Panc1 (cell line): ENCODE results near the gene PRDM12. TPM values are rescaled to one million over a fixed set of nuclear protein-coding genes. Genes with fewer than 3 reads are reported as not detected.

Source experiments
- ATAC-seq: fragments of 200-7000 bp; cut with Tn5 transposase; 2 replicates; pipeline ENCODE4 v1.9.1; 2020; ENCODE audit warnings: mild to moderate bottlenecking, moderate library complexity
- BruUV-seq: library from RNA; stranded (reverse); fragments of 400-500 nt; replicated peaks from 2 replicates; lab custom pipeline; 2021; lab: Mats Ljungman, UMichigan
- CTCF ChIA-PET: fragments of 300-600 bp; sonication (Branson Sonifier 250); formaldehyde crosslinking; loops from one replicate; lab custom pipeline; 2022; ENCODE audit warnings: antibody characterized with exemption; lab: Charles Lee
- POLR2A ChIA-PET: fragments of 300-600 bp; sonication (Branson Sonifier 250); formaldehyde crosslinking; loops from one replicate; lab custom pipeline; 2022; ENCODE audit warnings: antibody characterized with exemption; lab: Charles Lee
- DNase-seq: peaks from one replicate; pipeline ENCODE4 v3.0.0-alpha.2; 2010; ENCODE audit warnings: low read depth, low spot score
- H3K27ac ChIP-seq: 2 replicates; pipeline ENCODE4 v1.5.1; 2011; ENCODE audit warnings: mild to moderate bottlenecking, low read length, inconsistent platforms
- H3K27me3 ChIP-seq: fragments of 200-500 bp; sonication (Bioruptor generic); 2 replicates; pipeline ENCODE4 v1.6.0; 2014; ENCODE audit warnings: low read length, inconsistent platforms; ENCODE audit not compliant: control insufficient read depth, insufficient read depth
- H3K36me3 ChIP-seq: fragments of 200-500 bp; sonication (Bioruptor generic); 2 replicates; pipeline ENCODE4 v1.5.1; 2014; ENCODE audit warnings: inconsistent platforms, mild to moderate bottlenecking, low read length, moderate library complexity; ENCODE audit not compliant: control insufficient read depth, insufficient read depth
- H3K4me1 ChIP-seq: 2 replicates; pipeline ENCODE4 v1.5.1; 2011; ENCODE audit warnings: inconsistent platforms, mild to moderate bottlenecking, low read length, moderate library complexity; ENCODE audit not compliant: control insufficient read depth, insufficient read depth
- H3K4me3 ChIP-seq, 2 experiments: 2 replicates each; pipeline ENCODE4 v1.5.1; 2011 to 2012; ENCODE audit warnings: low read depth in 2 of 2, low read length in 2 of 2, mild to moderate bottlenecking in 2 of 2, inconsistent platforms in 1 of 2, moderate library complexity in 1 of 2
- H3K9me3 ChIP-seq: fragments of 200-500 bp; sonication (Bioruptor generic); 2 replicates; pipeline ENCODE4 v1.5.1; 2014; ENCODE audit warnings: low read depth, mild to moderate bottlenecking, inconsistent platforms, low read length, moderate library complexity; ENCODE audit not compliant: control insufficient read depth, insufficient read depth
- POLR2AphosphoS5 ChIP-seq: IDR thresholded peaks from 2 replicates; pipeline ENCODE4 v1.6.1; 2012; ENCODE audit warnings: mild to moderate bottlenecking, low read depth, low read length, moderate library complexity
- SIN3A ChIP-seq: IDR thresholded peaks from 2 replicates; pipeline ENCODE4 v1.6.1; 2012; ENCODE audit warnings: low read depth, mild to moderate bottlenecking, low read length, moderate library complexity, borderline replicate concordance; ENCODE audit not compliant: insufficient read depth
- TCF7L2 ChIP-seq: IDR thresholded peaks from 2 replicates; pipeline ENCODE4 v1.6.1; 2011; ENCODE audit warnings: mild to moderate bottlenecking, low read depth, low read length, inconsistent platforms
- in situ Hi-C: cut with HindIII; loops from 2 replicates; pipeline ENCODE4 v1.10.0; 2016; ENCODE audit warnings: low sequenced_read_pairs, low pct_unique_long_range_greater_than_20kb
- intact Hi-C: fragments of 100-400 bp; cut with micrococcal nuclease; formaldehyde crosslinking; loops from one replicate; pipeline ENCODE4 v1.10.0; 2022; ENCODE audit not compliant: unreplicated experiment
- total RNA-seq: library from RNA; stranded (reverse); gene quantifications from one replicate; pipeline ENCODE4 v1.2.1, GENCODE V29; 2021; ENCODE audit not compliant: unreplicated experiment
- TF ChIP-seq, protein P1 (sequence below): fragments of 450-650 bp; IDR thresholded peaks from 2 replicates; pipeline ENCODE4 v1.5.1; 2017; ENCODE audit warnings: mild to moderate bottlenecking
- TF ChIP-seq, protein P2 (sequence below), 2 experiments: IDR thresholded peaks; 2 replicates each; pipeline ENCODE4 v1.6.1; 2011 to 2012; ENCODE audit warnings: low read depth in 2 of 2, control low read depth in 1 of 2, low read length in 1 of 2, mild to moderate bottlenecking in 1 of 2, moderate library complexity in 1 of 2; ENCODE audit not compliant: insufficient read depth in 1 of 2

PRDM12 gene
- total RNA-seq, 1 experiment from 2014 or later, result 0.08 TPM

- BruUV-seq, result no TSS peak
- no peak for ATAC-seq
These were observed 13.2 kb upstream of the PRDM12 start for GRCh38 chr9:130651221-130651620.

GRCh38 chr9:130651752-130652151, 12.6 kb upstream of the PRDM12 start:
- no peaks in the 10 kb centered on the region for H3K36me3 ChIP-seq
- no peak for TF ChIP-seq TCF7L2
- no peak for TF ChIP-seq SIN3A
- TF ChIP-seq POLR2AphosphoS5, result no peak
- TF ChIP-seq, protein P1, sequence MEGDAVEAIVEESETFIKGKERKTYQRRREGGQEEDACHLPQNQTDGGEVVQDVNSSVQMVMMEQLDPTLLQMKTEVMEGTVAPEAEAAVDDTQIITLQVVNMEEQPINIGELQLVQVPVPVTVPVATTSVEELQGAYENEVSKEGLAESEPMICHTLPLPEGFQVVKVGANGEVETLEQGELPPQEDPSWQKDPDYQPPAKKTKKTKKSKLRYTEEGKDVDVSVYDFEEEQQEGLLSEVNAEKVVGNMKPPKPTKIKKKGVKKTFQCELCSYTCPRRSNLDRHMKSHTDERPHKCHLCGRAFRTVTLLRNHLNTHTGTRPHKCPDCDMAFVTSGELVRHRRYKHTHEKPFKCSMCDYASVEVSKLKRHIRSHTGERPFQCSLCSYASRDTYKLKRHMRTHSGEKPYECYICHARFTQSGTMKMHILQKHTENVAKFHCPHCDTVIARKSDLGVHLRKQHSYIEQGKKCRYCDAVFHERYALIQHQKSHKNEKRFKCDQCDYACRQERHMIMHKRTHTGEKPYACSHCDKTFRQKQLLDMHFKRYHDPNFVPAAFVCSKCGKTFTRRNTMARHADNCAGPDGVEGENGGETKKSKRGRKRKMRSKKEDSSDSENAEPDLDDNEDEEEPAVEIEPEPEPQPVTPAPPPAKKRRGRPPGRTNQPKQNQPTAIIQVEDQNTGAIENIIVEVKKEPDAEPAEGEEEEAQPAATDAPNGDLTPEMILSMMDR, result no peak
- TF ChIP-seq, protein P2, sequence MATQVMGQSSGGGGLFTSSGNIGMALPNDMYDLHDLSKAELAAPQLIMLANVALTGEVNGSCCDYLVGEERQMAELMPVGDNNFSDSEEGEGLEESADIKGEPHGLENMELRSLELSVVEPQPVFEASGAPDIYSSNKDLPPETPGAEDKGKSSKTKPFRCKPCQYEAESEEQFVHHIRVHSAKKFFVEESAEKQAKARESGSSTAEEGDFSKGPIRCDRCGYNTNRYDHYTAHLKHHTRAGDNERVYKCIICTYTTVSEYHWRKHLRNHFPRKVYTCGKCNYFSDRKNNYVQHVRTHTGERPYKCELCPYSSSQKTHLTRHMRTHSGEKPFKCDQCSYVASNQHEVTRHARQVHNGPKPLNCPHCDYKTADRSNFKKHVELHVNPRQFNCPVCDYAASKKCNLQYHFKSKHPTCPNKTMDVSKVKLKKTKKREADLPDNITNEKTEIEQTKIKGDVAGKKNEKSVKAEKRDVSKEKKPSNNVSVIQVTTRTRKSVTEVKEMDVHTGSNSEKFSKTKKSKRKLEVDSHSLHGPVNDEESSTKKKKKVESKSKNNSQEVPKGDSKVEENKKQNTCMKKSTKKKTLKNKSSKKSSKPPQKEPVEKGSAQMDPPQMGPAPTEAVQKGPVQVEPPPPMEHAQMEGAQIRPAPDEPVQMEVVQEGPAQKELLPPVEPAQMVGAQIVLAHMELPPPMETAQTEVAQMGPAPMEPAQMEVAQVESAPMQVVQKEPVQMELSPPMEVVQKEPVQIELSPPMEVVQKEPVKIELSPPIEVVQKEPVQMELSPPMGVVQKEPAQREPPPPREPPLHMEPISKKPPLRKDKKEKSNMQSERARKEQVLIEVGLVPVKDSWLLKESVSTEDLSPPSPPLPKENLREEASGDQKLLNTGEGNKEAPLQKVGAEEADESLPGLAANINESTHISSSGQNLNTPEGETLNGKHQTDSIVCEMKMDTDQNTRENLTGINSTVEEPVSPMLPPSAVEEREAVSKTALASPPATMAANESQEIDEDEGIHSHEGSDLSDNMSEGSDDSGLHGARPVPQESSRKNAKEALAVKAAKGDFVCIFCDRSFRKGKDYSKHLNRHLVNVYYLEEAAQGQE (IDR thresholded peaks at IDR 0.05; ENCODE audit: insufficient read depth in 1 of 2, low read depth in 2 of 2, low read length in 1 of 2), result no peak
- ChIA-PET CTCF (no interaction called here), POLR2A (no interaction called here)
- no peak overlapping the region for H3K27ac ChIP-seq
- ATAC-seq (no peak), DNase-seq (no peak)
- H3K27me3 ChIP-seq, result no peaks in the 10 kb centered on the region
- no peaks in the 10 kb centered on the region for H3K4me1 ChIP-seq
- H3K4me3 ChIP-seq, result no peak overlapping the region
- no peaks in the 10 kb centered on the region for H3K9me3 ChIP-seq
- in situ Hi-C loops (no loop called here), intact Hi-C loops (no loop called here)
- BruUV-seq, result no TSS peak

More at GRCh38 chr9:130651221-130651620, 13.2 kb upstream of the PRDM12 start:
- intact Hi-C loops, result no loop called here
- in situ Hi-C loops, result no loop called here
- H3K36me3 ChIP-seq, result no peaks in the 10 kb centered on the region
- no peaks in the 10 kb centered on the region for H3K9me3 ChIP-seq
- CTCF ChIA-PET, result no interaction called here
- TF ChIP-seq, protein P1, result no peak
- TF ChIP-seq TCF7L2 (no peak), POLR2AphosphoS5 (no peak), SIN3A (no peak)
- TF ChIP-seq, protein P2 (IDR thresholded peaks at IDR 0.05; ENCODE audit: insufficient read depth in 1 of 2, low read depth in 2 of 2, low read length in 1 of 2), result no peak
- no peaks in the 10 kb centered on the region for H3K4me1 ChIP-seq
- no peaks in the 10 kb centered on the region for H3K27me3 ChIP-seq
- H3K27ac ChIP-seq, result no peak overlapping the region
- H3K4me3 ChIP-seq, result no peak overlapping the region
- POLR2A ChIA-PET, result no interaction called here
- DNase-seq, result no peak
